ENCODE measurements around the gene DBET.
"Not testable (repeated sequence)": the region's sequence is repeated elsewhere in the genome, so short reads cannot be mapped to it uniquely, and the experiment has no call there.

- TF ChIP-seq CTCF (IDR thresholded peaks at IDR 0.05; ENCODE audit: borderline replicate concordance, extremely low read depth, low read length, poor library complexity, severe bottlenecking); EZH2 (IDR thresholded peaks at IDR 0.05; ENCODE audit: borderline replicate concordance, low read depth, low read length, severe bottlenecking): not testable (repeated sequence)
Observed at GRCh38 chr4:190106191-190106590, 41.9 kb downstream of the DBET start.

Data from DND-41 (cell line).